ENCODE measurements around the gene ATP9B.

DNA sequence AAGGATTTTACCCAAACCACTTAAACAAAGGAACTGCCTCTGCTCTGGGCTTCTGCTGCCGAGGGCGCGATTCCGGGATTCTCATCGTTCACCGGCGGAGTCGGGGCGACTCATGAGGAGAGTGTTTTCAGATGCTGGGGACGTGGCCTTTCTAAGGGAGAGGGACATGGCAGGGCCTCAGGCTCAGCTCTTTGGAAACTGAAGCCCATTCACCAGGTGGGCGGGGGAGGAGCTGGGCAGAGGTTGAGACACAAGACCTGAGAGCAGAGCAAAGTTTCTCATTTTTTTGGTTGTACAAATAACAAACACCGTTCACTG, 356.3 kb downstream of the ATP9B start:
- TF ChIP-seq, protein P1, sequence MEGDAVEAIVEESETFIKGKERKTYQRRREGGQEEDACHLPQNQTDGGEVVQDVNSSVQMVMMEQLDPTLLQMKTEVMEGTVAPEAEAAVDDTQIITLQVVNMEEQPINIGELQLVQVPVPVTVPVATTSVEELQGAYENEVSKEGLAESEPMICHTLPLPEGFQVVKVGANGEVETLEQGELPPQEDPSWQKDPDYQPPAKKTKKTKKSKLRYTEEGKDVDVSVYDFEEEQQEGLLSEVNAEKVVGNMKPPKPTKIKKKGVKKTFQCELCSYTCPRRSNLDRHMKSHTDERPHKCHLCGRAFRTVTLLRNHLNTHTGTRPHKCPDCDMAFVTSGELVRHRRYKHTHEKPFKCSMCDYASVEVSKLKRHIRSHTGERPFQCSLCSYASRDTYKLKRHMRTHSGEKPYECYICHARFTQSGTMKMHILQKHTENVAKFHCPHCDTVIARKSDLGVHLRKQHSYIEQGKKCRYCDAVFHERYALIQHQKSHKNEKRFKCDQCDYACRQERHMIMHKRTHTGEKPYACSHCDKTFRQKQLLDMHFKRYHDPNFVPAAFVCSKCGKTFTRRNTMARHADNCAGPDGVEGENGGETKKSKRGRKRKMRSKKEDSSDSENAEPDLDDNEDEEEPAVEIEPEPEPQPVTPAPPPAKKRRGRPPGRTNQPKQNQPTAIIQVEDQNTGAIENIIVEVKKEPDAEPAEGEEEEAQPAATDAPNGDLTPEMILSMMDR (IDR thresholded peaks at IDR 0.05): no peak
- TF ChIP-seq, protein P2, sequence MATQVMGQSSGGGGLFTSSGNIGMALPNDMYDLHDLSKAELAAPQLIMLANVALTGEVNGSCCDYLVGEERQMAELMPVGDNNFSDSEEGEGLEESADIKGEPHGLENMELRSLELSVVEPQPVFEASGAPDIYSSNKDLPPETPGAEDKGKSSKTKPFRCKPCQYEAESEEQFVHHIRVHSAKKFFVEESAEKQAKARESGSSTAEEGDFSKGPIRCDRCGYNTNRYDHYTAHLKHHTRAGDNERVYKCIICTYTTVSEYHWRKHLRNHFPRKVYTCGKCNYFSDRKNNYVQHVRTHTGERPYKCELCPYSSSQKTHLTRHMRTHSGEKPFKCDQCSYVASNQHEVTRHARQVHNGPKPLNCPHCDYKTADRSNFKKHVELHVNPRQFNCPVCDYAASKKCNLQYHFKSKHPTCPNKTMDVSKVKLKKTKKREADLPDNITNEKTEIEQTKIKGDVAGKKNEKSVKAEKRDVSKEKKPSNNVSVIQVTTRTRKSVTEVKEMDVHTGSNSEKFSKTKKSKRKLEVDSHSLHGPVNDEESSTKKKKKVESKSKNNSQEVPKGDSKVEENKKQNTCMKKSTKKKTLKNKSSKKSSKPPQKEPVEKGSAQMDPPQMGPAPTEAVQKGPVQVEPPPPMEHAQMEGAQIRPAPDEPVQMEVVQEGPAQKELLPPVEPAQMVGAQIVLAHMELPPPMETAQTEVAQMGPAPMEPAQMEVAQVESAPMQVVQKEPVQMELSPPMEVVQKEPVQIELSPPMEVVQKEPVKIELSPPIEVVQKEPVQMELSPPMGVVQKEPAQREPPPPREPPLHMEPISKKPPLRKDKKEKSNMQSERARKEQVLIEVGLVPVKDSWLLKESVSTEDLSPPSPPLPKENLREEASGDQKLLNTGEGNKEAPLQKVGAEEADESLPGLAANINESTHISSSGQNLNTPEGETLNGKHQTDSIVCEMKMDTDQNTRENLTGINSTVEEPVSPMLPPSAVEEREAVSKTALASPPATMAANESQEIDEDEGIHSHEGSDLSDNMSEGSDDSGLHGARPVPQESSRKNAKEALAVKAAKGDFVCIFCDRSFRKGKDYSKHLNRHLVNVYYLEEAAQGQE (IDR thresholded peaks at IDR 0.05; ENCODE audit: insufficient read depth in 1 of 2, low read depth in 2 of 2, low read length in 1 of 2): no peak
- no peak for TF ChIP-seq POLR2AphosphoS5 (IDR thresholded peaks at IDR 0.05; ENCODE audit: low read depth, low read length)
- TF ChIP-seq TCF7L2 (IDR thresholded peaks at IDR 0.05; ENCODE audit: low read depth, low read length): no peak
- TF ChIP-seq SIN3A (IDR thresholded peaks at IDR 0.05; ENCODE audit: borderline replicate concordance, insufficient read depth, low read depth, low read length): no peak

All from Panc1 (cell line).